Astrocyte of the spinal cord (primary cell): ENCODE data around the gene ZNF223.

Source experiments
- DNase-seq: peaks from one replicate; pipeline ENCODE4 v3.0.0; 2011; ENCODE audit warnings: low read depth, low spot score
- H3K4me3 ChIP-seq: 2 replicates; pipeline ENCODE4 v1.5.1; 2011; ENCODE audit warnings: low read depth, mild to moderate bottlenecking, low read length, moderate library complexity
- CTCF ChIP-seq: IDR thresholded peaks from 2 replicates; pipeline ENCODE4 v1.5.1; 2012; ENCODE audit warnings: low read depth, mild to moderate bottlenecking, low read length, inconsistent platforms
- in situ Hi-C: cut with HindIII; loops from 2 replicates; pipeline ENCODE4 v1.10.0; 2017; ENCODE audit warnings: low sequenced_read_pairs

Gene ZNF223

GRCh38 chr19:44010468-44010867, 41.4 kb upstream of the ZNF223 start:
- no peak for TF ChIP-seq CTCF
- no peak for DNase-seq
- H3K4me3 ChIP-seq = no peak overlapping the region
- in situ Hi-C loops = no loop called here

DNA sequence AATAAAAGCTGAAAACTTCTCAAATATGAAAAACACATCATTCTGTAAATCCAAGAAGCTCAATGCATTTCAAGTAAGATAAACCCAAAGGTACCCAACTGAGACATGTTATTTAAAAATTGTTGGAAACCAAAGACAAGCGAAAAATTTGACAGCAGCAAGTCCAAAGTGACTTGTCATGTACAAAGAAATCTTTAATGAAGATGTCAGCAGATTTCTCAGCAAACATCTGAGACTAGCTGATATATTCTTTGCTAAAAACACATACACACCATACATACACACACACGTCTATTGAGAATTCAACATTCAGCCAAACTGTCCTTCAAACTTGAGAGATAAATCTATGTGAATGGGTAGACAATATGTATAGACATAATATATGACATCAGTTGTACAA, 32.3 kb upstream of the ZNF223 start:
- in situ Hi-C loops = no loop called here
- DNase-seq = no peak
- no peak for TF ChIP-seq CTCF
- no peak overlapping the region for H3K4me3 ChIP-seq

GRCh38 chr19:44021221-44021620, 30.6 kb upstream of the ZNF223 start:
- no peak for TF ChIP-seq CTCF
- no peak overlapping the region for H3K4me3 ChIP-seq
- no peak for DNase-seq
- in situ Hi-C loops = no loop called here

- in situ Hi-C loops = no loop called here
- no peak for DNase-seq
- TF ChIP-seq CTCF = no peak
- peak overlapping the region; percentile 70 for H3K4me3 ChIP-seq
These were observed 27.0 kb upstream of the ZNF223 start for GRCh38 chr19:44024900-44025216.

DNA sequence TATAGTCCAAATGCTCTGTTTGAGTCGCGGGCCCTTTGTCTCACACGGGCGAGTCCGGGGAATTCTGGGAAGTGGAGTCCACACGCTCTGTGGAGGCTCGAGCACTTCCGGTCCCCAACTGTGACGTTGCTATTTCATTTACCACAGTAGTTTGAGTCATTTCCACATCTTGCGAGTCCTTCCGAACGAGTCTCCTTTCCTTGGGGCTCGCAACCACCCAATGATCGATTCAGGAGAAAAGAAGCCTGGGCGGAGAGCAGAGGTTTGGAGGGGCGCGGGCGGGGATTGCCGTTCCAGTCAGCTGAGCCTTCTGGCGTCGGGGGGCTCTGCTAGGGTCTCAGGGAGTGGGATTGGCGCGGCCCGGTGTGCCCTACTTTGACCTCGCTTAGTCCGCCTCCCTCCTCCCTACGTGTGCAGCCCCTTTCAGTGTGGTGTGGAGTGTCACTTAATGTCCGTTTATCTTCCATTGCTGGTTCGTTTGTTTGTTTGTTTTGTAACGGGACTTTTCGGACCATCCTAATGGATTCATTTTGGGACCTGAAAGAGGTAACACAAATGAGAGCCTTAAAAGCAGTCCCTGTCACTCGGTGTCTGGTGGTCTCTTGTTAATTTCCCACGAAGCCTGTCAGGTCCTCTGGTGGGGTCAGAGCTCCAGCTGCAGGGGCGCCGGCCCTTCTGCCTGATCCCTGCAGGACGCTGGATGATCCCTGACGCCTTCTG, 26.5 kb upstream of the ZNF223 start, which contains the start of gene ZNF222:
Gene ZNF222 (plus strand): TSS at position 163 of the 720 bp plus-strand sequence. CDS start 58 bp downstream, at position 221.
- TF ChIP-seq CTCF = no peak
- in situ Hi-C loops = no loop called here
- H3K4me3 ChIP-seq = peak within 1 kb of the TSS; percentile 70
- DNase-seq = peak; percentile 90

GRCh38 chr19:44026622-44027021, 25.2 kb upstream of the ZNF223 start:
- TF ChIP-seq CTCF = no peak
- no peak overlapping the region for H3K4me3 ChIP-seq
- in situ Hi-C loops = no loop called here
- DNase-seq = no peak
